H1 (cell line): ENCODE measurements around the gene MTCH1. TPM values are rescaled to one million over a fixed set of nuclear protein-coding genes. Genes with fewer than 3 reads are reported as not detected.

ENCODE experiments used
- BCL11A ChIP-seq, 2 experiments: IDR thresholded peaks; one replicate each; pipeline ENCODE4 v1.6.1; 2011; ENCODE audit warnings: low read depth in 2 of 2, low read length in 2 of 2, mild to moderate bottlenecking in 2 of 2
- CTCF ChIP-seq, 3 experiments: IDR thresholded peaks; 1 replicate in 2 of 3; 2 replicates in 1 of 3; pipeline versions ENCODE4 v1.5.1 to v1.6.1; 2011; ENCODE audit warnings: low read length in 3 of 3, mild to moderate bottlenecking in 3 of 3, inconsistent platforms in 2 of 3, low read depth in 1 of 3, moderate library complexity in 1 of 3; ENCODE audit not compliant: insufficient read depth in 1 of 3; ENCODE audit errors: control extremely low read depth in 1 of 3
- EGR1 ChIP-seq: IDR thresholded peaks from 2 replicates; pipeline ENCODE4 v1.6.1; 2011; ENCODE audit warnings: low read depth, low read length, borderline replicate concordance
- KDM4A ChIP-seq: IDR thresholded peaks from one replicate; pipeline ENCODE4 v1.7.1; 2012; ENCODE audit warnings: low read depth, mild to moderate bottlenecking, moderate library complexity, low read length, inconsistent platforms; ENCODE audit not compliant: severe bottlenecking
- RAD21 ChIP-seq, 2 experiments: IDR thresholded peaks in 1 of 2; conservative IDR thresholded peaks in 1 of 2; 2 replicates each; pipeline ENCODE4 v1.6.1; 2011; ENCODE audit warnings: low read depth in 2 of 2, low read length in 2 of 2, improper control_type of control experiment in 1 of 2, inconsistent platforms in 1 of 2, mild to moderate bottlenecking in 1 of 2, moderate library complexity in 1 of 2
- TBP ChIP-seq: IDR thresholded peaks from 2 replicates; pipeline ENCODE4 v1.6.1; 2011; ENCODE audit warnings: low read depth, low read length, improper control_type of control experiment
- polyA plus RNA-seq, 7 experiments: library from polyadenylated mRNA; depleted of rRNA in 3 of 7; stranded (reverse) in 5 of 7; unstranded in 2 of 7; fragments of >200 nt in 5 of 7; fragments of 200-250 nt in 2 of 7; gene quantifications; 1 replicate in 5 of 7; 2 replicates in 1 of 7; 4 replicates in 1 of 7; pipeline versions ENCODE4 v1.2.1 to v1.2.3, GENCODE V29; 2011 to 2013; ENCODE audit warnings: missing spikeins in 2 of 7, mixed read lengths in 2 of 7
- total RNA-seq: library from RNA; stranded (reverse); fragmentation: NEBNext Ultra II Directional; extraction: Animal tissue kit (Norgen Biotek cat#: 25700); gene quantifications from 2 replicates; pipeline ENCODE4 v1.2.1, GENCODE V29; 2021

The MTCH1 gene
- total and polyA plus RNA-seq, 2 of the 8 experiments (the other 6 are each of a cell fraction or from before 2014, with no cell fraction given): 169 to 214 TPM

GRCh38 chr6:36969240-36969691 lies 16.7 kb downstream of the MTCH1 start (continued):
- no peak for TF ChIP-seq CTCF (IDR thresholded peaks at IDR 0.05; ENCODE audit: control extremely low read depth in 1 of 3, insufficient read depth in 1 of 3, low read depth in 1 of 3, low read length in 3 of 3)
- no peak for TF ChIP-seq EGR1
- TF ChIP-seq TBP: no peak
- no peak for TF ChIP-seq BCL11A (IDR thresholded peaks at IDR 0.05; ENCODE audit: low read depth in 2 of 2, low read length in 2 of 2)
- TF ChIP-seq RAD21 (IDR thresholded peaks at IDR 0.05 in 1 of 2, conservative IDR thresholded peaks at IDR 0.05 in 1 of 2; ENCODE audit: low read depth in 2 of 2, low read length in 2 of 2): no peak
- no peak for TF ChIP-seq KDM4A
